Upper lobe of left lung (tissue), 4 donors: Measurements from ENCODE around the gene ATP11A.

Experiments used
- EP300 ChIP-seq, 4 donors: sonication (generic); formaldehyde crosslinking; IDR thresholded peaks; one replicate each; pipeline ENCODE4 v1.5.1; 2017; ENCODE audit warnings: antibody characterized with exemption in 4 of 4, control low read depth in 2 of 4
- POLR2AphosphoS5 ChIP-seq, 2 donors: sonication (generic); formaldehyde crosslinking; IDR thresholded peaks; one replicate each; pipeline ENCODE4 v1.5.1; 2017; ENCODE audit warnings: antibody characterized with exemption in 2 of 2
- TF ChIP-seq, protein P1 (sequence below), 6 experiments: fragments of 450-650 bp in 4 of 6; fragments of 200-600 bp in 2 of 6; sonication (generic) in 2 of 6; IDR thresholded peaks; one replicate each; pipeline ENCODE4 v1.5.1; 2016 to 2019; ENCODE audit warnings: antibody characterized with exemption in 6 of 6

GRCh38 chr13:112833551-112834257 is 143.9 kb downstream of the ATP11A start:
- TF ChIP-seq, protein P1, sequence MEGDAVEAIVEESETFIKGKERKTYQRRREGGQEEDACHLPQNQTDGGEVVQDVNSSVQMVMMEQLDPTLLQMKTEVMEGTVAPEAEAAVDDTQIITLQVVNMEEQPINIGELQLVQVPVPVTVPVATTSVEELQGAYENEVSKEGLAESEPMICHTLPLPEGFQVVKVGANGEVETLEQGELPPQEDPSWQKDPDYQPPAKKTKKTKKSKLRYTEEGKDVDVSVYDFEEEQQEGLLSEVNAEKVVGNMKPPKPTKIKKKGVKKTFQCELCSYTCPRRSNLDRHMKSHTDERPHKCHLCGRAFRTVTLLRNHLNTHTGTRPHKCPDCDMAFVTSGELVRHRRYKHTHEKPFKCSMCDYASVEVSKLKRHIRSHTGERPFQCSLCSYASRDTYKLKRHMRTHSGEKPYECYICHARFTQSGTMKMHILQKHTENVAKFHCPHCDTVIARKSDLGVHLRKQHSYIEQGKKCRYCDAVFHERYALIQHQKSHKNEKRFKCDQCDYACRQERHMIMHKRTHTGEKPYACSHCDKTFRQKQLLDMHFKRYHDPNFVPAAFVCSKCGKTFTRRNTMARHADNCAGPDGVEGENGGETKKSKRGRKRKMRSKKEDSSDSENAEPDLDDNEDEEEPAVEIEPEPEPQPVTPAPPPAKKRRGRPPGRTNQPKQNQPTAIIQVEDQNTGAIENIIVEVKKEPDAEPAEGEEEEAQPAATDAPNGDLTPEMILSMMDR (IDR thresholded peaks at IDR 0.05) = no peak
- TF ChIP-seq EP300 (IDR thresholded peaks at IDR 0.05) = no peak
- TF ChIP-seq POLR2AphosphoS5 (IDR thresholded peaks at IDR 0.05) = no peak
